Tibial nerve (tissue), 4 donors: ENCODE results near the gene HSD17B14. TPM values are rescaled to one million over a fixed set of nuclear protein-coding genes. Genes with fewer than 3 reads are reported as not detected.
A peak's percentile ranks its signal among the peaks of the same experiment; 100 is the strongest.
"Not testable (repeated sequence)": the region's sequence is repeated elsewhere in the genome, so short reads cannot be mapped to it uniquely, and the experiment has no call there.

ENCODE experiments used
- DNase-seq, 2 donors: peaks; one replicate each; pipeline ENCODE4 v3.0.0-alpha.2; 2019; ENCODE audit warnings: low spot score in 2 of 2
- H3K27ac ChIP-seq, 4 donors: fragments of 200-600 bp; sonication (generic) in 3 of 4; one replicate each; pipeline ENCODE4 v1.5.1; 2017 to 2019; ENCODE audit warnings: mild to moderate bottlenecking in 1 of 4
- H3K27me3 ChIP-seq, 2 donors: fragments of 200-600 bp; sonication (generic) in 1 of 2; one replicate each; pipeline versions ENCODE4 v1.5.1 to v1.6.0; 2017 to 2019
- H3K36me3 ChIP-seq, 3 donors: fragments of 200-600 bp; sonication (generic); one replicate each; pipeline ENCODE4 v1.5.1; 2018 to 2019
- H3K4me1 ChIP-seq, 4 donors: fragments of 200-600 bp; sonication (generic) in 3 of 4; one replicate each; pipeline ENCODE4 v1.5.1; 2017 to 2019
- H3K4me3 ChIP-seq, 4 donors: fragments of 200-600 bp; sonication (generic) in 3 of 4; one replicate each; pipeline ENCODE4 v1.5.1; 2017 to 2019; ENCODE audit warnings: mild to moderate bottlenecking in 1 of 4, moderate library complexity in 1 of 4
- H3K9me3 ChIP-seq, 4 donors: fragments of 200-600 bp; sonication (generic) in 3 of 4; one replicate each; pipeline ENCODE4 v1.5.1; 2017 to 2019
- EP300 ChIP-seq, 2 donors: sonication (generic); formaldehyde crosslinking; IDR thresholded peaks; one replicate each; pipeline ENCODE4 v1.6.1; 2017; ENCODE audit warnings: antibody characterized with exemption in 2 of 2, mild to moderate bottlenecking in 1 of 2
- POLR2A ChIP-seq, 2 donors: fragments of 450-650 bp; IDR thresholded peaks; one replicate each; pipeline ENCODE4 v1.6.1; 2017; ENCODE audit warnings: antibody characterized with exemption in 2 of 2, mild to moderate bottlenecking in 2 of 2, moderate library complexity in 2 of 2
- WGBS, 2 donors: methylation state at CpG; one replicate each; pipeline ENCODE4 v1.1.5; 2018; 5-methylcytosine and 5-hydroxymethylcytosine counted together
- total RNA-seq, 4 donors: library from RNA; depleted of rRNA; stranded (reverse); fragments of >200 nt; gene quantifications; one replicate each; pipeline ENCODE4 v1.1.0, GENCODE V29; 2016
- TF ChIP-seq, protein P1 (sequence below), 5 experiments: fragments of 200-600 bp in 3 of 5; fragments of 450-650 bp in 2 of 5; sonication (generic) in 3 of 5; IDR thresholded peaks; one replicate each; pipeline ENCODE4 v1.5.1; 2016 to 2019; ENCODE audit warnings: antibody characterized with exemption in 5 of 5, mild to moderate bottlenecking in 3 of 5, moderate library complexity in 2 of 5

HSD17B14 gene
- total RNA-seq, 4 donors from 2014 or later, result 20.1 to 34.5 (median 26.3) TPM

- TF ChIP-seq EP300 (IDR thresholded peaks at IDR 0.05) (no peak), POLR2A (IDR thresholded peaks at IDR 0.05) (no peak)
- TF ChIP-seq, protein P1, sequence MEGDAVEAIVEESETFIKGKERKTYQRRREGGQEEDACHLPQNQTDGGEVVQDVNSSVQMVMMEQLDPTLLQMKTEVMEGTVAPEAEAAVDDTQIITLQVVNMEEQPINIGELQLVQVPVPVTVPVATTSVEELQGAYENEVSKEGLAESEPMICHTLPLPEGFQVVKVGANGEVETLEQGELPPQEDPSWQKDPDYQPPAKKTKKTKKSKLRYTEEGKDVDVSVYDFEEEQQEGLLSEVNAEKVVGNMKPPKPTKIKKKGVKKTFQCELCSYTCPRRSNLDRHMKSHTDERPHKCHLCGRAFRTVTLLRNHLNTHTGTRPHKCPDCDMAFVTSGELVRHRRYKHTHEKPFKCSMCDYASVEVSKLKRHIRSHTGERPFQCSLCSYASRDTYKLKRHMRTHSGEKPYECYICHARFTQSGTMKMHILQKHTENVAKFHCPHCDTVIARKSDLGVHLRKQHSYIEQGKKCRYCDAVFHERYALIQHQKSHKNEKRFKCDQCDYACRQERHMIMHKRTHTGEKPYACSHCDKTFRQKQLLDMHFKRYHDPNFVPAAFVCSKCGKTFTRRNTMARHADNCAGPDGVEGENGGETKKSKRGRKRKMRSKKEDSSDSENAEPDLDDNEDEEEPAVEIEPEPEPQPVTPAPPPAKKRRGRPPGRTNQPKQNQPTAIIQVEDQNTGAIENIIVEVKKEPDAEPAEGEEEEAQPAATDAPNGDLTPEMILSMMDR (IDR thresholded peaks at IDR 0.05), result no peak
- Histone ChIP-seq H3K27ac (peak overlapping the region in 3 of 4 donors; percentile 11 to 100 (median 100)), H3K27me3 (no peaks in the 10 kb centered on the region), H3K9me3 (no peaks in the 10 kb centered on the region), H3K4me1 (peaks cover 0 to 58% (median 30%) of the 10 kb centered on the region in 4 donors), H3K36me3 (peaks cover 0 to 70% (median 12%) of the 10 kb centered on the region in 3 donors), H3K4me3 (no peak overlapping the region)
- DNase-seq, result no peak
- 60 to 68% methylated on average over 11 of the region's 11 CpGs for WGBS, 2 donors
Observed at GRCh38 chr19:48878196-48879024, 42.1 kb upstream of the HSD17B14 start.

DNA sequence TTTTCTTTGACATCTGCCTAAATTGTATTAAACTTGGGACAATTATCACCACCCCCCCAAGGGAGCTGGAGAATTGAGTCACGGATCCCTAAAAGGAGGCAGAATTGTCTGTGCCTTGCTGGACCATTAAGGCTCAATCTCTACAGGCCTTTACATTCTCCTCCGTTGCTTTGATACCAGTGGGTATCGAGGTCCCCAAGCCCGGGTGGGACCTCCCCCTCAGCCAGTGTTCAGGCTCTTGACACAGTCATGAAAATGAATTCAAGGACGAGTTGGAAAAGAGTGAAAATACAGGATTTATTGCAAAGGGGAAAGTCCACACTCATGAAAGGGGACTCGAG, 41.5 kb upstream of the HSD17B14 start:
- H3K9me3 ChIP-seq, result no peaks in the 10 kb centered on the region
- H3K27me3 ChIP-seq, result no peaks in the 10 kb centered on the region
- WGBS, 2 donors, result 60 to 68% methylated on average over 6 of the region's 6 CpGs
- peaks cover 0 to 73% (median 12%) of the 10 kb centered on the region in 3 donors for H3K36me3 ChIP-seq
- no peak for DNase-seq
- peaks cover 0 to 58% (median 30%) of the 10 kb centered on the region in 4 donors for H3K4me1 ChIP-seq
- H3K27ac ChIP-seq, result peak overlapping the region in 3 of 4 donors; percentile 11 to 100 (median 100)
- TF ChIP-seq, protein P1 (IDR thresholded peaks at IDR 0.05), result no peak
- TF ChIP-seq EP300 (IDR thresholded peaks at IDR 0.05), result no peak
- no peak for TF ChIP-seq POLR2A (IDR thresholded peaks at IDR 0.05)
- no peak overlapping the region for H3K4me3 ChIP-seq

GRCh38 chr19:48876043-48876981, 40.0 kb upstream of the HSD17B14 start:
- Histone ChIP-seq H3K27ac (peak overlapping the region; percentile 99 to 100 (median 100)), H3K36me3 (peaks cover 0 to 73% (median 12%) of the 10 kb centered on the region in 3 donors), H3K4me1 (peaks cover 0 to 64% (median 33%) of the 10 kb centered on the region in 4 donors), H3K4me3 (peak overlapping the region in 3 of 4 donors; percentile 91 to 100 (median 93))
- not testable (repeated sequence) for H3K27me3 ChIP-seq, H3K9me3 ChIP-seq
- peak in 1 of 2 donors; percentile 37 for DNase-seq
- 62 to 70% methylated on average over 30 of the region's 30 CpGs for WGBS, 2 donors

GRCh38 chr19:48874303-48875135, 38.2 kb upstream of the HSD17B14 start:
- DNase-seq, result peak in 1 of 2 donors; percentile 31
- Histone ChIP-seq H3K9me3 (no peaks in the 10 kb centered on the region), H3K4me3 (peak overlapping the region; percentile 78 to 100 (median 92)), H3K4me1 (peaks cover 0 to 60% (median 33%) of the 10 kb centered on the region in 4 donors), H3K27me3 (no peaks in the 10 kb centered on the region), H3K27ac (peak overlapping the region; percentile 99 to 100 (median 100)), H3K36me3 (peaks cover 0 to 65% (median 12%) of the 10 kb centered on the region in 3 donors)
- WGBS, 2 donors, result 6 to 9% methylated on average over 17 of the region's 17 CpGs
- TF ChIP-seq POLR2A (IDR thresholded peaks at IDR 0.05) (no peak), EP300 (IDR thresholded peaks at IDR 0.05) (no peak)
- TF ChIP-seq, protein P1 (IDR thresholded peaks at IDR 0.05), result no peak
